ENCODE measurements around the gene CASP9. TPM values are rescaled to one million over a fixed set of nuclear protein-coding genes. Genes with fewer than 3 reads are reported as not detected.

Gene CASP9
- total RNA-seq, 1 experiment from 2014 or later, result 15.9 TPM

- no peak overlapping the region for H2BK15ac ChIP-seq (ENCODE audit: low read depth, low read length)
- no peaks in the 10 kb centered on the region for H3K79me2 ChIP-seq (ENCODE audit: insufficient read depth, low read length)
- Mint-ChIP-seq H3K9me3 (no peaks in the 10 kb centered on the region), H3K36me3 (ENCODE audit: insufficient read depth in 1 of 3, low read depth in 3 of 3) (peaks cover 15 to 65% (median 36%) of the 10 kb centered on the region in 3 experiments; a peak in 6 of 7 replicates), H3K4me3 (no peak overlapping the region), H3K4me1 (no peaks in the 10 kb centered on the region), H3K27ac (no peak overlapping the region), H3K27me3 (ENCODE audit: low read depth) (no peaks in the 10 kb centered on the region)
- no peak overlapping the region for H2BK5ac ChIP-seq (ENCODE audit: insufficient read length, low read length)
- no peak overlapping the region for H2AK5ac ChIP-seq (ENCODE audit: insufficient read length, low read length)
- H3T11ph ChIP-seq (ENCODE audit: low read length), result no peak overlapping the region
- no peak overlapping the region for H2BK12ac ChIP-seq (ENCODE audit: insufficient read length, low read depth, low read length)
- no peak for TF ChIP-seq CTCF (conservative IDR thresholded peaks at IDR 0.05)
- no peak overlapping the region for H3K23ac ChIP-seq (ENCODE audit: insufficient read length, low read depth, low read length)
- no peak for DNase-seq
- no peak overlapping the region for H4K8ac ChIP-seq (replicated peaks; ENCODE audit: insufficient read length, low read depth, low read length)
- no peak overlapping the region for H3K56ac ChIP-seq (ENCODE audit: insufficient read length, low read depth, low read length)
- H3K23me2 ChIP-seq (ENCODE audit: insufficient read length, low read depth, low read length, poor library complexity, severe bottlenecking), result no peaks in the 10 kb centered on the region
- no peak overlapping the region for H2BK20ac ChIP-seq (ENCODE audit: low read depth, low read length, poor library complexity, severe bottlenecking)
- H3K4ac ChIP-seq (ENCODE audit: low read depth, low read length), result no peak overlapping the region
- no peak overlapping the region for H2AFZ ChIP-seq (ENCODE audit: low read length)
- no peak overlapping the region for H3K9ac ChIP-seq (ENCODE audit: extremely low read depth, insufficient read length, low read length)
- no peak overlapping the region for H3K27ac ChIP-seq (ENCODE audit: insufficient read length, low read depth, low read length)
- no peak overlapping the region for H3K14ac ChIP-seq (ENCODE audit: insufficient read depth, low read length)
- H3K18ac ChIP-seq (ENCODE audit: insufficient read length, low read depth, low read length), result no peak overlapping the region
- H4K5ac ChIP-seq (ENCODE audit: insufficient read length, low read depth, low read length), result no peak overlapping the region
- no peak overlapping the region for H4K91ac ChIP-seq (ENCODE audit: insufficient read length, low read depth, low read length)
- no peaks in the 10 kb centered on the region for H3K79me1 ChIP-seq (ENCODE audit: insufficient read depth, low read depth, low read length, poor library complexity, severe bottlenecking)
- H2BK120ac ChIP-seq (ENCODE audit: low read depth, low read length, poor library complexity, severe bottlenecking), result no peak overlapping the region
- H3K27me3 ChIP-seq (ENCODE audit: insufficient read depth, low read length), result no peaks in the 10 kb centered on the region
- no peaks in the 10 kb centered on the region for H3K9me3 ChIP-seq (ENCODE audit: control insufficient read depth, low read depth, low read length)
- no peak overlapping the region for H3K4me2 ChIP-seq (ENCODE audit: insufficient read depth, insufficient read length, low read length)
- no CpG with 5 or more reads among the region's 4 CpGs for WGBS (ENCODE audit: extremely low coverage, insufficient read length, low lambda C conversion rate)
- no peaks in the 10 kb centered on the region for H3K4me1 ChIP-seq (ENCODE audit: insufficient read depth, low read length)
- no peaks in the 10 kb centered on the region for H4K20me1 ChIP-seq (ENCODE audit: control insufficient read depth, insufficient read depth, insufficient read length)
Measured at GRCh38 chr1:15541231-15541792, 17.3 kb upstream of the CASP9 start.
